GM23338 (cell line): ENCODE results near the gene PSD4. TPM values are rescaled to one million over a fixed set of nuclear protein-coding genes. Genes with fewer than 3 reads are reported as not detected.

ENCODE experiments used
- ATAC-seq: fragments of 200-7000 bp; cut with Tn5 transposase; 3 replicates; pipeline ENCODE4 v1.9.1; 2020
- DNase-seq: peaks from one replicate; pipeline ENCODE4 v3.0.0-alpha.2; 2015; ENCODE audit warnings: low spot score
- H2AFZ ChIP-seq: fragments of 200-600 bp; sonication (generic); 2 replicates; pipeline ENCODE4 v1.8.0; 2016; ENCODE audit warnings: antibody characterized with exemption, mild to moderate bottlenecking, moderate library complexity
- H3F3A ChIP-seq: fragments of 200-600 bp; sonication (generic); replicated peaks from 2 replicates; pipeline ENCODE4 v1.8.0; 2017; ENCODE audit warnings: antibody characterized with exemption, mixed run types, low read depth
- H3K27ac ChIP-seq: fragments of 200-600 bp; sonication (generic); 2 replicates; pipeline ENCODE4 v1.6.1; 2016; ENCODE audit warnings: low read depth
- H3K27me3 ChIP-seq: fragments of 200-600 bp; sonication (generic); 2 replicates; pipeline ENCODE4 v1.8.0; 2016; ENCODE audit warnings: mild to moderate bottlenecking, mixed run types, moderate library complexity; ENCODE audit not compliant: insufficient read depth
- H3K36me3 ChIP-seq: fragments of 200-600 bp; sonication (generic); 2 replicates; pipeline ENCODE4 v1.8.0; 2016; ENCODE audit warnings: mild to moderate bottlenecking; ENCODE audit not compliant: insufficient read depth
- H3K4me1 ChIP-seq: fragments of 200-600 bp; sonication (generic); 2 replicates; pipeline ENCODE4 v1.8.0; 2016; ENCODE audit warnings: mild to moderate bottlenecking, moderate library complexity; ENCODE audit not compliant: insufficient read depth
- H3K4me2 ChIP-seq: fragments of 200-600 bp; sonication (generic); 2 replicates; pipeline ENCODE4 v1.7.1; 2017; ENCODE audit warnings: mixed run types
- H3K4me3 ChIP-seq: fragments of 200-600 bp; sonication (generic); 2 replicates; pipeline ENCODE4 v1.6.1; 2016; ENCODE audit warnings: mixed run types
- H3K79me2 ChIP-seq: fragments of 200-600 bp; sonication (generic); replicated peaks from 2 replicates; pipeline ENCODE4 v1.8.0; 2017; ENCODE audit warnings: mild to moderate bottlenecking; ENCODE audit not compliant: insufficient read depth
- H3K9me2 ChIP-seq: fragments of 200-600 bp; sonication (generic); 2 replicates; pipeline ENCODE4 v1.8.0; 2017; ENCODE audit not compliant: insufficient read depth
- H4K20me1 ChIP-seq: fragments of 200-600 bp; sonication (generic); replicated peaks from 2 replicates; pipeline ENCODE4 v1.8.0; 2017; ENCODE audit warnings: mild to moderate bottlenecking; ENCODE audit not compliant: insufficient read depth
- H3K27ac Mint-ChIP-seq: 2 replicates; pipeline ENCODE4 v1.8.0; 2020; ENCODE audit warnings: inconsistent platforms, mild to moderate bottlenecking, moderate library complexity, mixed read lengths
- H3K27me3 Mint-ChIP-seq: 3 replicates; pipeline ENCODE4 v1.8.0; 2022; ENCODE audit warnings: low read depth, mild to moderate bottlenecking, moderate library complexity, mixed read lengths, inconsistent platforms; ENCODE audit not compliant: insufficient read depth, poor library complexity
- H3K36me3 Mint-ChIP-seq: 3 replicates; pipeline ENCODE4 v1.8.0; 2021; ENCODE audit warnings: low read depth, mild to moderate bottlenecking, inconsistent platforms, moderate library complexity, mixed read lengths
- H3K4me1 Mint-ChIP-seq: 3 replicates; pipeline ENCODE4 v1.8.0; 2020; ENCODE audit warnings: mild to moderate bottlenecking, inconsistent platforms, mixed read lengths
- H3K4me3 Mint-ChIP-seq: 3 replicates; pipeline ENCODE4 v1.8.0; 2021; ENCODE audit warnings: moderate library complexity, mild to moderate bottlenecking, inconsistent platforms, mixed read lengths
- H3K9me3 Mint-ChIP-seq: 3 replicates; pipeline ENCODE4 v1.8.0; 2020; ENCODE audit warnings: moderate library complexity, mild to moderate bottlenecking, inconsistent platforms, mixed read lengths
- CREB1 ChIP-seq: fragments of 250-450 bp; sonication (Bioruptor Pico); IDR thresholded peaks from 2 replicates; pipeline ENCODE4 v1.5.0; 2020; ENCODE audit warnings: low read depth, mild to moderate bottlenecking, moderate library complexity
- CTCF ChIP-seq, 2 experiments: fragments of 200-600 bp in 1 of 2; sonication (generic) in 1 of 2; conservative IDR thresholded peaks; 2 replicates each; pipeline versions ENCODE4 v1.5.1 to v1.6.1; 2016 to 2017; ENCODE audit warnings: antibody characterized with exemption in 2 of 2, low read depth in 2 of 2, mild to moderate bottlenecking in 2 of 2, moderate library complexity in 1 of 2
- EZH2 ChIP-seq: fragments of 200-600 bp; sonication (generic); IDR thresholded peaks from one replicate; pipeline ENCODE4 v1.8.0; 2017; ENCODE audit warnings: antibody characterized with exemption, mild to moderate bottlenecking, low read depth; ENCODE audit not compliant: unreplicated experiment
- EZH2phosphoT487 ChIP-seq: fragments of 200-600 bp; sonication (generic); IDR thresholded peaks from one replicate; pipeline ENCODE4 v1.8.1; 2018; ENCODE audit warnings: antibody characterized with exemption; ENCODE audit not compliant: unreplicated experiment
- JUNB ChIP-seq: IDR thresholded peaks from one replicate; pipeline ENCODE4 v1.6.1; 2016; ENCODE audit warnings: antibody characterized with exemption; ENCODE audit not compliant: unreplicated experiment
- NANOG ChIP-seq: IDR thresholded peaks from 2 replicates; pipeline ENCODE4 v1.6.1; 2016; ENCODE audit warnings: antibody characterized with exemption, borderline replicate concordance
- POLR2AphosphoS5 ChIP-seq: IDR thresholded peaks from 2 replicates; pipeline ENCODE4 v1.6.1; 2016; ENCODE audit warnings: antibody characterized with exemption, low read depth
- STAT1 ChIP-seq: IDR thresholded peaks from one replicate; pipeline ENCODE4 v1.6.1; 2016; ENCODE audit warnings: antibody characterized with exemption; ENCODE audit not compliant: unreplicated experiment
- ZNF114 ChIP-seq: fragments of 250-450 bp; sonication (Bioruptor Pico); IDR thresholded peaks from 2 replicates; pipeline ENCODE4 v1.5.0; 2020; ENCODE audit warnings: mild to moderate bottlenecking, moderate library complexity
- ZNF331 ChIP-seq: fragments of 250-450 bp; sonication (Bioruptor Pico); IDR thresholded peaks from 2 replicates; pipeline ENCODE4 v1.5.0; 2020; ENCODE audit warnings: low read depth, mild to moderate bottlenecking, moderate library complexity
- polyA plus RNA-seq: library from polyadenylated mRNA; unstranded; fragments of >200 nt; fragmentation: Nextera tagmentation; extraction: Ambion mirVana; gene quantifications from 2 replicates; pipeline ENCODE4 v1.2.1, GENCODE V29; 2016
- total RNA-seq: library from RNA; depleted of rRNA; stranded (reverse); fragments of >200 nt; shearing (Covaris generic); gene quantifications from 2 replicates; pipeline ENCODE4 v1.2.3, GENCODE V29; 2014
- TF ChIP-seq, protein P1 (sequence below): fragments of 250-450 bp; sonication (Bioruptor Pico); IDR thresholded peaks from 2 replicates; pipeline ENCODE4 v1.5.0; 2020; ENCODE audit warnings: mild to moderate bottlenecking, moderate library complexity
- TF ChIP-seq, protein P2 (sequence below): IDR thresholded peaks from 2 replicates; pipeline ENCODE4 v1.6.1; 2016; ENCODE audit warnings: antibody characterized with exemption
- TF ChIP-seq, protein P3 (sequence below): IDR thresholded peaks from one replicate; pipeline ENCODE4 v1.6.1; 2018; ENCODE audit warnings: antibody characterized with exemption; ENCODE audit not compliant: unreplicated experiment

PSD4 gene
- total and polyA plus RNA-seq, 2 experiments from 2014 or later = 0.06 to 0.66 TPM

- Histone ChIP-seq H3K27ac (no peak overlapping the region), H3K36me3 (no peaks in the 10 kb centered on the region), H3K4me2 (no peak overlapping the region), H3K4me1 (0 out of 2 replicates have a peak, but pooled peaks cover 3% of the 10 kb centered on the region), H3K9me2 (no peaks in the 10 kb centered on the region), H3K4me3 (no peak overlapping the region), H3K79me2 (no peaks in the 10 kb centered on the region), H4K20me1 (no peaks in the 10 kb centered on the region), H2AFZ (no peak overlapping the region), H3K27me3 (no peaks in the 10 kb centered on the region), H3F3A (no peaks in the 10 kb centered on the region)
- ATAC-seq (no peak), DNase-seq (no peak)
- no peak overlapping the region for H3K4me3 Mint-ChIP-seq
- H3K27me3 Mint-ChIP-seq = peaks cover 3% of the 10 kb centered on the region
- H3K36me3 Mint-ChIP-seq = no peaks in the 10 kb centered on the region
- no peak overlapping the region for H3K27ac Mint-ChIP-seq
- peaks cover 12% of the 10 kb centered on the region for H3K4me1 Mint-ChIP-seq
- TF ChIP-seq NANOG (no peak), ZNF114 (CRISPR knock-in tag) (no peak), EZH2 (no peak), EZH2phosphoT487 (no peak), POLR2AphosphoS5 (no peak), CTCF (conservative IDR thresholded peaks at IDR 0.05; ENCODE audit: low read depth in 2 of 2) (no peak), JUNB (no peak), ZNF331 (CRISPR knock-in tag) (no peak), CREB1 (CRISPR knock-in tag) (no peak), STAT1 (no peak)
- TF ChIP-seq, protein P1, sequence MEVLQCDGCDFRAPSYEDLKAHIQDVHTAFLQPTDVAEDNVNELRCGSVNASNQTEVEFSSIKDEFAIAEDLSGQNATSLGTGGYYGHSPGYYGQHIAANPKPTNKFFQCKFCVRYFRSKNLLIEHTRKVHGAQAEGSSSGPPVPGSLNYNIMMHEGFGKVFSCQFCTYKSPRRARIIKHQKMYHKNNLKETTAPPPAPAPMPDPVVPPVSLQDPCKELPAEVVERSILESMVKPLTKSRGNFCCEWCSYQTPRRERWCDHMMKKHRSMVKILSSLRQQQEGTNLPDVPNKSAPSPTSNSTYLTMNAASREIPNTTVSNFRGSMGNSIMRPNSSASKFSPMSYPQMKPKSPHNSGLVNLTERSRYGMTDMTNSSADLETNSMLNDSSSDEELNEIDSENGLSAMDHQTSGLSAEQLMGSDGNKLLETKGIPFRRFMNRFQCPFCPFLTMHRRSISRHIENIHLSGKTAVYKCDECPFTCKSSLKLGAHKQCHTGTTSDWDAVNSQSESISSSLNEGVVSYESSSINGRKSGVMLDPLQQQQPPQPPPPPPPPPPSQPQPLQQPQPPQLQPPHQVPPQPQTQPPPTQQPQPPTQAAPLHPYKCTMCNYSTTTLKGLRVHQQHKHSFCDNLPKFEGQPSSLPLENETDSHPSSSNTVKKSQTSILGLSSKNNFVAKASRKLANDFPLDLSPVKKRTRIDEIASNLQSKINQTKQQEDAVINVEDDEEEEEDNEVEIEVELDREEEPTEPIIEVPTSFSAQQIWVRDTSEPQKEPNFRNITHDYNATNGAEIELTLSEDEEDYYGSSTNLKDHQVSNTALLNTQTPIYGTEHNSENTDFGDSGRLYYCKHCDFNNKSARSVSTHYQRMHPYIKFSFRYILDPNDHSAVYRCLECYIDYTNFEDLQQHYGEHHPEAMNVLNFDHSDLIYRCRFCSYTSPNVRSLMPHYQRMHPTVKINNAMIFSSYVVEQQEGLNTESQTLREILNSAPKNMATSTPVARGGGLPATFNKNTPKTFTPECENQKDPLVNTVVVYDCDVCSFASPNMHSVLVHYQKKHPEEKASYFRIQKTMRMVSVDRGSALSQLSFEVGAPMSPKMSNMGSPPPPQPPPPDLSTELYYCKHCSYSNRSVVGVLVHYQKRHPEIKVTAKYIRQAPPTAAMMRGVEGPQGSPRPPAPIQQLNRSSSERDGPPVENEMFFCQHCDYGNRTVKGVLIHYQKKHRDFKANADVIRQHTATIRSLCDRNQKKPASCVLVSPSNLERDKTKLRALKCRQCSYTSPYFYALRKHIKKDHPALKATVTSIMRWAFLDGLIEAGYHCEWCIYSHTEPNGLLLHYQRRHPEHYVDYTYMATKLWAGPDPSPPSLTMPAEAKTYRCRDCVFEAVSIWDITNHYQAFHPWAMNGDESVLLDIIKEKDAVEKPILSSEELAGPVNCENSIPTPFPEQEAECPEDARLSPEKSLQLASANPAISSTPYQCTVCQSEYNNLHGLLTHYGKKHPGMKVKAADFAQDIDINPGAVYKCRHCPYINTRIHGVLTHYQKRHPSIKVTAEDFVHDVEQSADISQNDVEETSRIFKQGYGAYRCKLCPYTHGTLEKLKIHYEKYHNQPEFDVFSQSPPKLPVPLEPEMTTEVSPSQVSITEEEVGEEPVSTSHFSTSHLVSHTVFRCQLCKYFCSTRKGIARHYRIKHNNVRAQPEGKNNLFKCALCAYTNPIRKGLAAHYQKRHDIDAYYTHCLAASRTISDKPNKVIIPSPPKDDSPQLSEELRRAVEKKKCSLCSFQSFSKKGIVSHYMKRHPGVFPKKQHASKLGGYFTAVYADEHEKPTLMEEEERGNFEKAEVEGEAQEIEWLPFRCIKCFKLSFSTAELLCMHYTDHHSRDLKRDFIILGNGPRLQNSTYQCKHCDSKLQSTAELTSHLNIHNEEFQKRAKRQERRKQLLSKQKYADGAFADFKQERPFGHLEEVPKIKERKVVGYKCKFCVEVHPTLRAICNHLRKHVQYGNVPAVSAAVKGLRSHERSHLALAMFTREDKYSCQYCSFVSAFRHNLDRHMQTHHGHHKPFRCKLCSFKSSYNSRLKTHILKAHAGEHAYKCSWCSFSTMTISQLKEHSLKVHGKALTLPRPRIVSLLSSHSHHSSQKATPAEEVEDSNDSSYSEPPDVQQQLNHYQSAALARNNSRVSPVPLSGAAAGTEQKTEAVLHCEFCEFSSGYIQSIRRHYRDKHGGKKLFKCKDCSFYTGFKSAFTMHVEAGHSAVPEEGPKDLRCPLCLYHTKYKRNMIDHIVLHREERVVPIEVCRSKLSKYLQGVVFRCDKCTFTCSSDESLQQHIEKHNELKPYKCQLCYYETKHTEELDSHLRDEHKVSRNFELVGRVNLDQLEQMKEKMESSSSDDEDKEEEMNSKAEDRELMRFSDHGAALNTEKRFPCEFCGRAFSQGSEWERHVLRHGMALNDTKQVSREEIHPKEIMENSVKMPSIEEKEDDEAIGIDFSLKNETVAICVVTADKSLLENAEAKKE = no peak
- TF ChIP-seq, protein P2, sequence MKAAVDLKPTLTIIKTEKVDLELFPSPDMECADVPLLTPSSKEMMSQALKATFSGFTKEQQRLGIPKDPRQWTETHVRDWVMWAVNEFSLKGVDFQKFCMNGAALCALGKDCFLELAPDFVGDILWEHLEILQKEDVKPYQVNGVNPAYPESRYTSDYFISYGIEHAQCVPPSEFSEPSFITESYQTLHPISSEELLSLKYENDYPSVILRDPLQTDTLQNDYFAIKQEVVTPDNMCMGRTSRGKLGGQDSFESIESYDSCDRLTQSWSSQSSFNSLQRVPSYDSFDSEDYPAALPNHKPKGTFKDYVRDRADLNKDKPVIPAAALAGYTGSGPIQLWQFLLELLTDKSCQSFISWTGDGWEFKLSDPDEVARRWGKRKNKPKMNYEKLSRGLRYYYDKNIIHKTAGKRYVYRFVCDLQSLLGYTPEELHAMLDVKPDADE = no peak
- TF ChIP-seq, protein P3, sequence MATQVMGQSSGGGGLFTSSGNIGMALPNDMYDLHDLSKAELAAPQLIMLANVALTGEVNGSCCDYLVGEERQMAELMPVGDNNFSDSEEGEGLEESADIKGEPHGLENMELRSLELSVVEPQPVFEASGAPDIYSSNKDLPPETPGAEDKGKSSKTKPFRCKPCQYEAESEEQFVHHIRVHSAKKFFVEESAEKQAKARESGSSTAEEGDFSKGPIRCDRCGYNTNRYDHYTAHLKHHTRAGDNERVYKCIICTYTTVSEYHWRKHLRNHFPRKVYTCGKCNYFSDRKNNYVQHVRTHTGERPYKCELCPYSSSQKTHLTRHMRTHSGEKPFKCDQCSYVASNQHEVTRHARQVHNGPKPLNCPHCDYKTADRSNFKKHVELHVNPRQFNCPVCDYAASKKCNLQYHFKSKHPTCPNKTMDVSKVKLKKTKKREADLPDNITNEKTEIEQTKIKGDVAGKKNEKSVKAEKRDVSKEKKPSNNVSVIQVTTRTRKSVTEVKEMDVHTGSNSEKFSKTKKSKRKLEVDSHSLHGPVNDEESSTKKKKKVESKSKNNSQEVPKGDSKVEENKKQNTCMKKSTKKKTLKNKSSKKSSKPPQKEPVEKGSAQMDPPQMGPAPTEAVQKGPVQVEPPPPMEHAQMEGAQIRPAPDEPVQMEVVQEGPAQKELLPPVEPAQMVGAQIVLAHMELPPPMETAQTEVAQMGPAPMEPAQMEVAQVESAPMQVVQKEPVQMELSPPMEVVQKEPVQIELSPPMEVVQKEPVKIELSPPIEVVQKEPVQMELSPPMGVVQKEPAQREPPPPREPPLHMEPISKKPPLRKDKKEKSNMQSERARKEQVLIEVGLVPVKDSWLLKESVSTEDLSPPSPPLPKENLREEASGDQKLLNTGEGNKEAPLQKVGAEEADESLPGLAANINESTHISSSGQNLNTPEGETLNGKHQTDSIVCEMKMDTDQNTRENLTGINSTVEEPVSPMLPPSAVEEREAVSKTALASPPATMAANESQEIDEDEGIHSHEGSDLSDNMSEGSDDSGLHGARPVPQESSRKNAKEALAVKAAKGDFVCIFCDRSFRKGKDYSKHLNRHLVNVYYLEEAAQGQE = no peak
- no peaks in the 10 kb centered on the region for H3K9me3 Mint-ChIP-seq
Observed at GRCh38 chr2:113183264-113183663, 9.5 kb downstream of the PSD4 start.
